ENCODE results near the gene C16orf92.

GRCh38 chr16:30006095-30006473 lies 16.9 kb upstream of the C16orf92 start:
- TF ChIP-seq ZNF335 (CRISPR knock-in tag; IDR thresholded peaks at IDR 0.05) (no peak), EP300 (IDR thresholded peaks at IDR 0.05; ENCODE audit: low read depth in 2 of 2, low read length in 2 of 2) (no peak), EP300 (CRISPR knock-in tag; IDR thresholded peaks at IDR 0.05; ENCODE audit: borderline replicate concordance) (no peak), HNRNPLL (IDR thresholded peaks at IDR 0.05; ENCODE audit: low read depth, low read length, poor library complexity, severe bottlenecking) (no peak), SRF (IDR thresholded peaks at IDR 0.05; ENCODE audit: low read depth, low read length) (no peak), MTA3 (CRISPR knock-in tag; IDR thresholded peaks at IDR 0.05) (no peak), ZBTB33 (CRISPR knock-in tag; IDR thresholded peaks at IDR 0.05) (no peak), CTCF (CRISPR knock-in tag; IDR thresholded peaks at IDR 0.05) (no peak), MEIS2 (CRISPR knock-in tag; IDR thresholded peaks at IDR 0.05) (no peak)
